Natural killer cell (primary cell): ENCODE data around the gene CCDC38. TPM values are rescaled to one million over a fixed set of nuclear protein-coding genes. Genes with fewer than 3 reads are reported as not detected.

Source experiments
- ATAC-seq, 3 donors: fragments of 150-1000 bp in 2 of 3; fragments of 200-7000 bp in 1 of 3; cut with Tn5 transposase; 1 replicate in 1 of 3; 2 replicates in 2 of 3; pipeline ENCODE4 v1.10.0; 2021; ENCODE audit warnings: mild to moderate bottlenecking in 2 of 3, moderate library complexity in 2 of 3
- DNase-seq, 2 donors: peaks; one replicate each; pipeline versions ENCODE4 v3.0.0 to v3.0.0-alpha.2; 2013 to 2021; ENCODE audit warnings: mixed read lengths in 1 of 2
- H3K27ac ChIP-seq: one replicate; pipeline ENCODE4 v1.5.1; 2013; ENCODE audit warnings: mild to moderate bottlenecking, low read length
- H3K27me3 ChIP-seq: one replicate; pipeline ENCODE4 v1.6.1; 2013; ENCODE audit warnings: low read length; ENCODE audit not compliant: control insufficient read depth, insufficient read depth
- H3K36me3 ChIP-seq: one replicate; pipeline ENCODE4 v1.6.1; 2013; ENCODE audit warnings: low read length; ENCODE audit not compliant: control insufficient read depth, insufficient read depth
- H3K4me1 ChIP-seq: one replicate; pipeline ENCODE4 v1.6.1; 2013; ENCODE audit warnings: low read length; ENCODE audit not compliant: control insufficient read depth, insufficient read depth
- H3K4me3 ChIP-seq: one replicate; pipeline ENCODE4 v1.5.1; 2013; ENCODE audit warnings: low read length
- H3K9me3 ChIP-seq: one replicate; pipeline ENCODE4 v1.6.1; 2013; ENCODE audit warnings: low read length; ENCODE audit not compliant: control insufficient read depth, insufficient read depth
- H3K27ac Mint-ChIP-seq, 2 donors: one replicate each; pipeline ENCODE4 v1.8.0; 2022; ENCODE audit warnings: mild to moderate bottlenecking in 2 of 2, mixed read lengths in 2 of 2, moderate library complexity in 1 of 2
- H3K27me3 Mint-ChIP-seq, 2 donors: one replicate each; pipeline ENCODE4 v1.8.0; 2022; ENCODE audit warnings: low read depth in 2 of 2, mixed read lengths in 2 of 2
- H3K36me3 Mint-ChIP-seq: one replicate; pipeline ENCODE4 v1.8.0; 2022; ENCODE audit warnings: mixed read lengths
- H3K4me1 Mint-ChIP-seq, 2 donors: one replicate each; pipeline ENCODE4 v1.8.0; 2022; ENCODE audit warnings: mixed read lengths in 2 of 2
- H3K4me3 Mint-ChIP-seq: one replicate; pipeline ENCODE4 v1.8.0; 2022; ENCODE audit warnings: mild to moderate bottlenecking, moderate library complexity, mixed read lengths
- H3K9me3 Mint-ChIP-seq, 2 donors: one replicate each; pipeline ENCODE4 v1.8.0; 2022; ENCODE audit warnings: mixed read lengths in 2 of 2
- WGBS: methylation state at CpG from one replicate; pipeline ENCODE4 v1.1.7; 2013; ENCODE audit warnings: missing lambda C conversion rate; ENCODE audit not compliant: insufficient coverage; 5-methylcytosine and 5-hydroxymethylcytosine counted together
- intact Hi-C: fragments of 100-400 bp; cut with micrococcal nuclease; formaldehyde crosslinking; loops from one replicate; pipeline ENCODE4 v1.14.2; 2022
- total RNA-seq, 4 donors: library from RNA; stranded (reverse); fragments of 120-200 nt in 1 of 4; gene quantifications; one replicate each; pipeline versions ENCODE4 v1.2.3 to v1.2.4, GENCODE V29; 2013 to 2022
- TF ChIP-seq, protein P1 (sequence below): fragments of 200-600 bp; IDR thresholded peaks from one replicate; pipeline ENCODE4 v1.8.0; 2022; ENCODE audit warnings: antibody characterized with exemption

CCDC38 gene
- total RNA-seq, 3 donors from 2014 or later (not counting 1 experiment from before 2014, with no cell fraction given) = 0.35 to 1.2 (median 0.63) TPM

- H3K27ac Mint-ChIP-seq = no peak overlapping the region
- TF ChIP-seq, protein P1, sequence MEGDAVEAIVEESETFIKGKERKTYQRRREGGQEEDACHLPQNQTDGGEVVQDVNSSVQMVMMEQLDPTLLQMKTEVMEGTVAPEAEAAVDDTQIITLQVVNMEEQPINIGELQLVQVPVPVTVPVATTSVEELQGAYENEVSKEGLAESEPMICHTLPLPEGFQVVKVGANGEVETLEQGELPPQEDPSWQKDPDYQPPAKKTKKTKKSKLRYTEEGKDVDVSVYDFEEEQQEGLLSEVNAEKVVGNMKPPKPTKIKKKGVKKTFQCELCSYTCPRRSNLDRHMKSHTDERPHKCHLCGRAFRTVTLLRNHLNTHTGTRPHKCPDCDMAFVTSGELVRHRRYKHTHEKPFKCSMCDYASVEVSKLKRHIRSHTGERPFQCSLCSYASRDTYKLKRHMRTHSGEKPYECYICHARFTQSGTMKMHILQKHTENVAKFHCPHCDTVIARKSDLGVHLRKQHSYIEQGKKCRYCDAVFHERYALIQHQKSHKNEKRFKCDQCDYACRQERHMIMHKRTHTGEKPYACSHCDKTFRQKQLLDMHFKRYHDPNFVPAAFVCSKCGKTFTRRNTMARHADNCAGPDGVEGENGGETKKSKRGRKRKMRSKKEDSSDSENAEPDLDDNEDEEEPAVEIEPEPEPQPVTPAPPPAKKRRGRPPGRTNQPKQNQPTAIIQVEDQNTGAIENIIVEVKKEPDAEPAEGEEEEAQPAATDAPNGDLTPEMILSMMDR = no peak
Observed at GRCh38 chr12:95874452-95874851, 68.0 kb downstream of the CCDC38 start.

DNA sequence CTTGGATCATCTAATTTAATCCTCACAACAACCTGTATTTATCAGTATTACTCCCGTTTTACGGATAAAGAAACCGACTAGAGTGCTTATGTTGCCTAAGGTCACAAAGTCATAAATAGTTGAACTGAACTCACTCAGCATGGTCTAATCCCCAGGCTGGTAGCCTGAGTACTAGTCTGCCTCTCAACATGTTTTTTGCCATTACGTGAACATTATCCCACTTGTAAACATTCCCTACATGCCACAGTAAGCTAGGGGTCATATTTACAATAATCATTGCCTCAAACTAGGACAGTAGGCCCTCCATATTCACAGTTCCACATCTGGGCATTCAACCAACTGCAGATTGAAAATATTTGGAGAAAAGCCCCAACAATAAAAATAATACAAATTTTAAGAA is 71.5 kb downstream of the CCDC38 start:
- Mint-ChIP-seq H3K4me3 (no peak overlapping the region), H3K36me3 (peaks cover 5% of the 10 kb centered on the region), H3K4me1 (peaks cover 0 to 11% of the 10 kb centered on the region in 2 donors), H3K27me3 (no peaks in the 10 kb centered on the region), H3K27ac (no peak overlapping the region), H3K9me3 (no peaks in the 10 kb centered on the region)
- no peak overlapping the region for H3K4me3 ChIP-seq
- H3K27me3 ChIP-seq = no peaks in the 10 kb centered on the region
- H3K27ac ChIP-seq = no peak overlapping the region
- H3K36me3 ChIP-seq = peaks cover 23% of the 10 kb centered on the region
- H3K4me1 ChIP-seq = no peaks in the 10 kb centered on the region
- TF ChIP-seq, protein P1 = no peak
- ATAC-seq (no peak), DNase-seq (no peak)
- no peaks in the 10 kb centered on the region for H3K9me3 ChIP-seq
- intact Hi-C loops = no loop called here
- 99% methylated on average over 4 of the region's 4 CpGs for WGBS

More at GRCh38 chr12:95874452-95874851, 68.0 kb downstream of the CCDC38 start:
- WGBS = 90% methylated on average over 4 of the region's 4 CpGs
- peaks cover 0 to 11% of the 10 kb centered on the region in 2 donors for H3K4me1 Mint-ChIP-seq
- no peak overlapping the region for H3K4me3 Mint-ChIP-seq
- H3K27me3 ChIP-seq = no peaks in the 10 kb centered on the region
- DNase-seq (no peak), ATAC-seq (no peak)
- H3K27ac ChIP-seq = no peak overlapping the region
- peaks cover 9% of the 10 kb centered on the region for H3K36me3 ChIP-seq
- no peaks in the 10 kb centered on the region for H3K27me3 Mint-ChIP-seq
- no peaks in the 10 kb centered on the region for H3K9me3 Mint-ChIP-seq
- no peak overlapping the region for H3K4me3 ChIP-seq
- no peaks in the 10 kb centered on the region for H3K4me1 ChIP-seq
- H3K36me3 Mint-ChIP-seq = peaks cover 5% of the 10 kb centered on the region
- H3K9me3 ChIP-seq = no peaks in the 10 kb centered on the region
- intact Hi-C loops = no loop called here

- no peak for ATAC-seq
- Histone ChIP-seq H3K27ac (no peak overlapping the region), H3K36me3 (peaks cover 45% of the 10 kb centered on the region), H3K4me3 (no peak overlapping the region), H3K9me3 (no peaks in the 10 kb centered on the region), H3K4me1 (peaks cover 9% of the 10 kb centered on the region), H3K27me3 (no peaks in the 10 kb centered on the region)
- TF ChIP-seq, protein P1 = no peak
- no peak overlapping the region for H3K4me3 Mint-ChIP-seq
- H3K27ac Mint-ChIP-seq = no peak overlapping the region
- H3K27me3 Mint-ChIP-seq = no peaks in the 10 kb centered on the region
- intact Hi-C loops = no loop called here
- no peak for DNase-seq
- no peaks in the 10 kb centered on the region for H3K9me3 Mint-ChIP-seq
- H3K36me3 Mint-ChIP-seq = no peaks in the 10 kb centered on the region
- H3K4me1 Mint-ChIP-seq = peaks cover 5 to 17% of the 10 kb centered on the region in 2 donors
Observed at GRCh38 chr12:95863337-95863736, 79.1 kb downstream of the CCDC38 start.

DNA sequence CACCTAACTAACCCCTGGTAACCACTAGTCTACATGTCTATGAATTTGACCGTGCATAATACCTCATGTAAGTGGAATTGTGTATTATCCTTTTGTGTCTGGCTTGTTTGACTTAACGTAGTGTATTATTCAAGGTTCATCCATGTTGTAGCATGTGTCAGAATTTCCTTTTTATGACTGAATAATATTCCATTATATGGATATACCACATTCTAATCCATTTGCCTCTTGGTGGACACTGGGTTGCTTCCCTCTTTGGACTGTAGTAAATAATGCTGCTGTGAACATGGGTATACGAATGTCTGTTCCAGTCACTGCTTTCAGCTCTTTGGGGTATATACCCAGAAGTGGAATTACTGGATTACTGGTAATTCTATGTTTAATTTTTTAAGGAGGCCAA is 80.4 kb downstream of the CCDC38 start:
- H3K4me1 Mint-ChIP-seq = peaks cover 10 to 17% of the 10 kb centered on the region in 2 donors
- no peak overlapping the region for H3K4me3 ChIP-seq
- H3K9me3 ChIP-seq = no peaks in the 10 kb centered on the region
- TF ChIP-seq, protein P1 = no peak
- H3K27ac Mint-ChIP-seq = no peak overlapping the region
- no peak overlapping the region for H3K27ac ChIP-seq
- 91% methylated on average over 1 of the region's 3 CpGs for WGBS
- H3K36me3 ChIP-seq = peaks cover 42% of the 10 kb centered on the region
- H3K27me3 ChIP-seq = peaks cover 3% of the 10 kb centered on the region
- H3K9me3 Mint-ChIP-seq = no peaks in the 10 kb centered on the region
- DNase-seq = no peak
- no peak for ATAC-seq
- peaks cover 0 to 2% of the 10 kb centered on the region in 2 donors for H3K27me3 Mint-ChIP-seq
- no peaks in the 10 kb centered on the region for H3K36me3 Mint-ChIP-seq
- intact Hi-C loops = no loop called here
- H3K4me3 Mint-ChIP-seq = no peak overlapping the region
- peaks cover 13% of the 10 kb centered on the region for H3K4me1 ChIP-seq
